T-helper 17 cell (primary cell): ENCODE data around the gene CIROP. TPM values are rescaled to one million over a fixed set of nuclear protein-coding genes. Genes with fewer than 3 reads are reported as not detected.

Source experiments
- ATAC-seq: fragments of 150-1000 bp; cut with Tn5 transposase; 2 replicates; pipeline ENCODE4 v1.10.0; 2021; ENCODE audit warnings: mild to moderate bottlenecking, moderate library complexity
- DNase-seq, 3 donors: peaks; one replicate each; pipeline versions ENCODE4 v3.0.0 to v3.0.0-alpha.2; 2020 to 2021
- H3K9me3 ChIP-seq: one replicate; pipeline ENCODE4 v1.7.0; 2013; ENCODE audit warnings: low read length, mild to moderate bottlenecking; ENCODE audit not compliant: control insufficient read depth, poor library complexity, severe bottlenecking
- H3K27ac Mint-ChIP-seq: one replicate; pipeline ENCODE4 v1.8.0; 2022; ENCODE audit warnings: mild to moderate bottlenecking, moderate library complexity, mixed read lengths
- H3K27me3 Mint-ChIP-seq: one replicate; pipeline ENCODE4 v1.8.0; 2022; ENCODE audit warnings: mixed read lengths
- H3K36me3 Mint-ChIP-seq: one replicate; pipeline ENCODE4 v1.8.0; 2022; ENCODE audit warnings: low read depth, mixed read lengths
- H3K4me1 Mint-ChIP-seq: one replicate; pipeline ENCODE4 v1.8.0; 2022; ENCODE audit warnings: mild to moderate bottlenecking, mixed read lengths
- H3K4me3 Mint-ChIP-seq: one replicate; pipeline ENCODE4 v1.8.0; 2022; ENCODE audit warnings: mild to moderate bottlenecking, moderate library complexity, mixed read lengths
- total RNA-seq, 4 donors: library from RNA in 2 of 4; stranded (reverse) in 2 of 4; gene quantifications; one replicate each; pipeline ENCODE4 v1.2.3 and lab custom pipeline; 2022 to 2026

Gene CIROP
- total RNA-seq, 2 donors from 2014 or later, result not detected

DNA sequence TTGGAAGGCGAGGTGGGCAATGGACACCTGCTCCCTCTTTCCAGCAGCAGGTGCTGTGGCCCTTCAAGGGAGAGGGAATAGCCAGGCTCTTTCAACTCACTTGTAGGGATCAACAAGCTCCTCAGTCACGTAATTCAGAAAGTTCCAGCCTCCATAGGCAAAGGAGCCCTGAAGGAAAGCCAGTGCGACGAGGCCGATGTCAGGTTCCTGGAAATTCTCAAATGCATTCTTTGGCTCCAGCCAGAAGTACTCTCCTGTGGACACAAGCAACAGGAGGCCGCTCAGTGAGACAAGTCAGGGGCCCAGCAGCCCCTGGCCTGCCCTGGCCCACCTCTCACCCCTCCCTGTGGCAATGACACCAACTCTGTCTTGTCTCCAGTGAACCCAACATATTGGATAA lies 35.6 kb upstream of the CIROP start:
- DNase-seq (no peak), ATAC-seq (no peak)
- peaks cover 2% of the 10 kb centered on the region for H3K4me1 Mint-ChIP-seq
- H3K27ac Mint-ChIP-seq, result no peak overlapping the region
- H3K4me3 Mint-ChIP-seq, result no peak overlapping the region
- no peaks in the 10 kb centered on the region for H3K36me3 Mint-ChIP-seq
- H3K9me3 ChIP-seq, result no peaks in the 10 kb centered on the region
- H3K27me3 Mint-ChIP-seq, result peaks cover 11% of the 10 kb centered on the region

DNA sequence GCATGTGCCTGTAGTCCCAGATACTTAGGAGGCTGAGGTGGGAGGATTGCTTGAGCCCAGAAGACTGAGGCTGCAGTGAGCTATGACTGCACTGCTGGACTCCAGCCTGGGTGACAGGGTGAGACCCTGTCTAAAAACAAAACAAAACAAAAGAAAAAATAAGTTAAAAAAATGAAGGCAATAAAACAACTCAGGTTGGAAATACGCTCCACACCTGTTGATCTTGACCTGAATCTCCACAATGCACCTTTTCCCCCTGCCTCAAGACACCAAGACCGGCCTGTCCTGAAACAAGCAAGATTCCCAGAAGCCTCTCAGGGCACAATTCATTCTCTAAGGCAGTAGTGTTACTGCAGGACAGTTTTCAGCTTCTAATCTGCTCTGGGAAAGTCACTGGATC lies 35.1 kb upstream of the CIROP start:
- ATAC-seq, result no peak

DNA sequence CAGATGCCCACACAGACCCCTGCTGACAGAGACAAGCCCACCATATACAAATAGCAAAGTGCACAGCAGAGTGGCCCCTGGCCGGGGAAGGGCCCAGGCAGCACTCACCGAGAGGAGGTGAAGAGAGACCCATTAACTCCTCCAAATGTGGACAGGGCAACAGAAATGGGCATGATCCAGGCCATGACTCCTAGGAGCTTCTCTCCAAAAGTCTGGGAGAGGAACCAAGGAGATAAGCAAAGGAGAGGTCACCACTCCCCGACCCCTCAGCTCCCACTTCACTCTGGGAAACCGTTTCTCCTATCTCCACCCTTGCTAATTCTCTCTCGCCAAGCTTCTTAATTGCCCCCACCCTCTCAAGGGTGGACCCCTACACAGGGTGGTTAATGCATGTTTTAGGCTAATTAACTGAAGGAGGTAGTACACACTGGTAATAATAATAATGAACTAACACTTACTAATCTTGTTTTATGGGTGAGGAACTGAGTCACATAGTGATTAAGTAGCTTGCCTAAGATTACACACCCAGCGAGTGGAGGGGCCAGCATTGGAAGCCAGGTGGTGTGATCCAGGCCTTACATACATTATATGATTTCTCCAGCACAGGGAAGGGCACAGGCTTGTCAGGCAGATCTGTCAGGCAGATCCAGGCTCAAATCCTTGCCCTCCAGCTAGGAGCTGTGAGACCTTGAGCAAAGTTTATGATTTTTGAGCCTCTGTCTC lies 33.2 kb upstream of the CIROP start:
- no peak overlapping the region for H3K27ac Mint-ChIP-seq
- no peak for DNase-seq
- no peaks in the 10 kb centered on the region for H3K9me3 ChIP-seq
- H3K27me3 Mint-ChIP-seq, result peaks cover 11% of the 10 kb centered on the region
- no peak overlapping the region for H3K4me3 Mint-ChIP-seq
- peaks cover 2% of the 10 kb centered on the region for H3K4me1 Mint-ChIP-seq
- no peak for ATAC-seq
- no peaks in the 10 kb centered on the region for H3K36me3 Mint-ChIP-seq

More for the DNA sequence above, 35.1 kb upstream of the CIROP start:
- peaks cover 2% of the 10 kb centered on the region for H3K4me1 Mint-ChIP-seq
- DNase-seq, result no peak
- H3K9me3 ChIP-seq, result no peaks in the 10 kb centered on the region
- no peak overlapping the region for H3K27ac Mint-ChIP-seq
- no peaks in the 10 kb centered on the region for H3K36me3 Mint-ChIP-seq
- peaks cover 11% of the 10 kb centered on the region for H3K27me3 Mint-ChIP-seq
- no peak overlapping the region for H3K4me3 Mint-ChIP-seq

DNA sequence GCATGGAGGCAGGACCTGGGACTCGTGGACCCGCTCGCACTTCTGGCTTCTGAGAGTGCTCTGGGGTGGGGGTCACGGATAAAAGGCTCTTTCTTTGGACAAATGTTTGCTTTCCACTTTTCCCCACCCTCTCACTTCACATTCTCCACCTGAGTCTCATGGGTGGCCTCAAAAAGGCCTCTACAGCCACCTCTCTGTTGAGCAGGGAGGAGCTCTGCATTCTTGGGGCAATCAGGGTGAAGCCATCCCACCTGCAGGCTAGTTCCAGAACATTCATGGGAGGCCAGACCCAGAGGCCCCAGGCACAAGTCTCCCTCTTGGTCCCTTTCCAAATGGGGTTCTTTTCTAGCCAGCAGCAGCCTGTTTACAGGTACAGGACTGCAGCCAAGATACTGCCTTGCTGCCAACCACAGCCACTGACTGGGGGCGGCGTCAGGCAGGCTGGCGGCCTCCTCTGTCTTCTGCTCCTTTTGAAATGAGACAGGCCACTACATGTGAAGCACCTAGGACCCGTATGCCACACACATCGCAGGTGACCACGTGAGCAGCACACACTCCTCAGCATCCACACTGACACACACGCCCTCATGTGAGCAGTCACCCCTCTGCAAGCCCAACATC lies 32.5 kb upstream of the CIROP start:
- Mint-ChIP-seq H3K27ac (no peak overlapping the region), H3K4me3 (no peak overlapping the region), H3K36me3 (no peaks in the 10 kb centered on the region), H3K27me3 (peaks cover 11% of the 10 kb centered on the region), H3K4me1 (peaks cover 2% of the 10 kb centered on the region)
- no peaks in the 10 kb centered on the region for H3K9me3 ChIP-seq
- DNase-seq, result no peak
- ATAC-seq, result no peak

DNA sequence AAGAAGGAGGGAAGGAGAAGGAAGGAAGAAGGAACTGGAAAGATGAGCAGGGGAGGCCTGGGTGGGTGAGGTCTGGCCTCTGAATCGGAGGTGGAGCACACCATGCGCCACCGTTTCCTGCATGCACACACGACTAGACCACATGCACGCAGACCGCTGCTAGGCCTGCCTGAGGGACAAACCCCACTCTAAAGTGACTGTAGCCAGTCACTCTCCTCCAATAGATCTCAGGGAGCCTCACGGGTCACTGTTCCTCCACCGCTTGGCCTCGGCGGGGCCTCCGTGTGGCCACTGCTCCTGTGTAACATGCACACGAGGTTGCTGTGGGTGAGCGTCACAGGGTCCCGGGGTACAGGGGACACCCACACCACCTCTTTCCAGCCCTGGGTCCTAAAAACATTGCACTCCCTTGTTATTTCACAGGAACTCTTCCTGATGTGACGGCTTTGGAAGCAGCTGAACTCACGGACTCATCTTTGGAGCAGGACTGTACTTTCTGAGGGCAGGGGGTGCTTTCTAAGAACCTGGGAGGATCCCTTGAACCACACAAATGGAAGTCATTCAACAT lies 31.9 kb upstream of the CIROP start:
- H3K4me1 Mint-ChIP-seq, result peaks cover 2% of the 10 kb centered on the region
- H3K27me3 Mint-ChIP-seq, result peaks cover 11% of the 10 kb centered on the region
- ATAC-seq (no peak), DNase-seq (no peak)
- no peak overlapping the region for H3K27ac Mint-ChIP-seq
- H3K9me3 ChIP-seq, result no peaks in the 10 kb centered on the region
- H3K4me3 Mint-ChIP-seq, result no peak overlapping the region
- H3K36me3 Mint-ChIP-seq, result no peaks in the 10 kb centered on the region

DNA sequence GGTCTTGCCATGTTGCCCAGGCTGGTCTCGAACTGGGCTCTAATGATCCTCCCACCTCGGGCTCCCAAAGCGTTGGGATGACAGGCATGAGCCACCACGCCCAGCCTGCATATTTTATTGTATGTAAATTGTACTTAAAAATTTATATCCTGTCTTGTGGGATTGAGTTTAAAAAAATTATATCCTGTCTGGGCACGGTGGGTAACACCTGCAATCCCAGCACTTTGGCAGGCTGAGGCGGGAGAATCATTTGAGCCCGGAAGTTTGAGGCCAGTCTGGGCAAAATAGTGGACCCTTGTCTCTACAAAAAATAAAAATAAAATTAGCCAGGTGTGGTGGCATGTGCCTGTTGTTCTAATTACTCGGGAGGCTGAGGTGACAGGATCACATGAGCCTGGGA lies 28.2 kb upstream of the CIROP start:
- H3K4me1 Mint-ChIP-seq, result peaks cover 5% of the 10 kb centered on the region
- H3K4me3 Mint-ChIP-seq, result no peak overlapping the region
- no peaks in the 10 kb centered on the region for H3K9me3 ChIP-seq
- H3K27me3 Mint-ChIP-seq, result peaks cover 31% of the 10 kb centered on the region
- H3K27ac Mint-ChIP-seq, result no peak overlapping the region
- H3K36me3 Mint-ChIP-seq, result peaks cover 3% of the 10 kb centered on the region
- DNase-seq (no peak), ATAC-seq (no peak)

DNA sequence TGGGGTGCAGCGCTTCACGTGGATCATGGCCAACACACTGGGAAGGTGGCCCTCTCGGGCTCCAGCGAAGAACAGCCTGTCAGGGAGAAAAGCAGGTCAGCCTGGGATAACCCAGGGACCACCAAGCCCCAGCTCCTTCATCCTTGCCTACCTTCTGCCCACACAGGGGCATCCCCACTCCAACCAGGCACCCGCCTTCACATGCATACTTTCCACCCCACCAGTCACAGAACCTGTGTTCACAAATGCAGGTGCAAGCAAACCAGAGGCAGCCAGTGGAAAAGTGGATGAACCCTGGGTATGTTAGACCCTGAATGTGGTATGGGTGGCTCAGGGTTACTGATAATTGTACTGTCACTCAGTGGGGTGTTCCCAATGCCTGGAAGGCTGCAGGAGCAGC lies 26.7 kb upstream of the CIROP start:
- no peak for DNase-seq
- Mint-ChIP-seq H3K27me3 (peaks cover 31% of the 10 kb centered on the region), H3K36me3 (peaks cover 3% of the 10 kb centered on the region), H3K4me1 (peaks cover 7% of the 10 kb centered on the region), H3K27ac (no peak overlapping the region), H3K4me3 (no peak overlapping the region)
- no peak for ATAC-seq
- no peaks in the 10 kb centered on the region for H3K9me3 ChIP-seq

DNA sequence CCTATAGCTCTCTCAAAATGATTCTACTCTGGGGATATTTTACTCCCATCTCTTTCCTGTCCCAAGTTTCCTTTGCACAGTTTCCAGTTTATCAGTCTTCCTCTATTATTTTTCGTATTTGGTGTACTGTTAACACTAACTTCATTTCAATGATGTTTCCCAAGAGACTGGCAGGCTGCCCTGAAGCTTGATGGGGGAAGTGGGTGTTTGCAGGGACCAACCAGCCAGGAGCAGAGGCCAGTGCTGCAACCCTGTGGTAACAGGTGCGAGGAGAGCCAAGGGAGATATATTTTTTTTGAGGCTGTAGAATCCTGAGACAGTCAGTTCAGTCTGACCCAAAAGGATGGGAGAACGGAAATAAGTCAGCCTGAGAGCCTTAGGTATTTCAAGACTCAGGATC lies 26.1 kb upstream of the CIROP start:
- Mint-ChIP-seq H3K27ac (no peak overlapping the region), H3K27me3 (peaks cover 26% of the 10 kb centered on the region), H3K36me3 (peaks cover 3% of the 10 kb centered on the region), H3K4me1 (peaks cover 5% of the 10 kb centered on the region), H3K4me3 (no peak overlapping the region)
- no peaks in the 10 kb centered on the region for H3K9me3 ChIP-seq
- DNase-seq, result no peak
- no peak for ATAC-seq

DNA sequence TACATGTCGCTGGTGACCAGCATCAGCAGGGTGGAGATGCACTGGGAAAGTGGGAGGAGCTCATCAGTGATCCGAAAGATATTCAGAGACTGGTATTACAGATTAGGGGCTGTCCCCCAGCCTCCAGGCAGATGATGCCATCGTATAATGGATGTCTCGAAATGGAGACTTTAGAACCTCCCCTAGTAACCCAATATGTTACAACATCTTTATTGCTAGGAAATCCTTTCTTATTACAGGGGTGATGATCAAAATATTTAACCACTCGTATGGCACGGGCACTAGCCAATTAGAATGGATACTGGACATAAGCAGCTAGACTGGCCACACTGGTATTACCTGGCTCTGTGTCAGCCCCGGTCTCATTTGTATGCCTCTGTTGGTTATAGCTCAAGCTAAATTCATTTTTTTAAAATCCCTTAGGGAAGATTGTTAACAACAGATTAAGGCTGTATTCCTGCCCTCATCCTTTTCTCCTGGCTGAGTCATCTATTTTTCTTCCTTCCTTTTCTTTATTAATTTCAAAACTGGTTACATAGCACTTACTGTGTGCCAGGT lies 25.0 kb upstream of the CIROP start:
- no peak for ATAC-seq
- peaks cover 3% of the 10 kb centered on the region for H3K36me3 Mint-ChIP-seq
- H3K27me3 Mint-ChIP-seq, result peaks cover 26% of the 10 kb centered on the region
- H3K9me3 ChIP-seq, result no peaks in the 10 kb centered on the region
- H3K4me3 Mint-ChIP-seq, result no peak overlapping the region
- peaks cover 6% of the 10 kb centered on the region for H3K4me1 Mint-ChIP-seq
- no peak for DNase-seq
- no peak overlapping the region for H3K27ac Mint-ChIP-seq

DNA sequence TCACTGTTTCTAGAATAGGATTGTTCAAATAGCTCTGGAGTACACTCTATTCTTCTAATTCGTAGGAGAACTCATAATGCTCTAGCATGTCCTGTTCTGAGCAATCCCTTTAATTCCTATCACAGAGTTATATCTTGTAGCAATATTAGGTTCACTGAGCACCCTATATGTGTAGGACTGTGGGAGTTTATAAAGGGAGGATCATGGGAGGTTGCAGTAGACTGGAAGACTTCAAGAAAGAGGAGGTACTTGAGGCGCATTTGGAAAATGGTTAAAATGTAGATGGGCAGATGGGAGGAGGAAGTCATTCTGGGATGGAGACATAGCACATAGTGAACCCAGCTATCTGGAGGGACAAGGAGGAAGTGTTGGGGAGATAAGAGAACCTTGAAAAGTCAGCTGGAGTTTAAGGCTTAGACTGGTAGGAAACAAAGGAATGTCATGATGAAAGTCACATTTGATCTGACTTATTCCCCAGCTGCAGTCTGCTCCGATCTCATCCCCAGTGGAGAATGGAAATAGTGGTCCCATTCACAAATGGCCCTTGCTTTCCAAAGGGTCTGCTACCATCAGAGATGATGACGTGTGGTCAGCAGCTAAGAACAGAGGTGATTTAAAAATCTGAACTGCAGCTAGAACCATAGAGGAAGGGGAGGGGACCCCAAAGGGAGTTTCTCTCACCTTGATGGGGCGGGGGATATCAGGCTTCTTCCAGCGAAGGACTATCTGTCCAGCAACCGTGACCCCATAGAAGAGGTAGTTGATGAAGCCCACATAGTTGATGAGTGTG lies 24.4 kb upstream of the CIROP start:
- Mint-ChIP-seq H3K27ac (no peak overlapping the region), H3K4me3 (no peak overlapping the region)

DNA sequence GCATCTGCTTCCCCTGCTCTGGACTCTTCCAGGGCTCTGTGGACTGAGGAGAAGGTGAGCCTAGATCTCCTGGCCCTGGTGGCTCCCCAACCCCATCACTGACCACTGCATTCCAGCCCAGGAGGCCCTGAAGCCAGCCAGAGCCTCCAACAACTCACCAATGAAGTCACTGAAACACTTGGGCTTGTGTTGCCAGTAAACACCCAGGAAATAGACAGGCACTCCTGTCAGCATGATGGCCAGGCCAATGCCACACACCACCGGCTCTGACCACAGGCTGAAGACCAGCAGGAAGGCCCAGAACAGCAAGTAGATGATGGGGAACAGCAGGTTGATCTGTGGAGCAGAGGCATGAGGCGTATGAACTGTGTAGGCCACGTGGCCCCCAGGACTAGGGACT lies 23.1 kb upstream of the CIROP start:
- Mint-ChIP-seq H3K27ac (no peak overlapping the region), H3K4me1 (peaks cover 10% of the 10 kb centered on the region), H3K36me3 (peaks cover 3% of the 10 kb centered on the region), H3K4me3 (no peak overlapping the region), H3K27me3 (peaks cover 26% of the 10 kb centered on the region)
- no peaks in the 10 kb centered on the region for H3K9me3 ChIP-seq
- ATAC-seq (no peak), DNase-seq (no peak)

More for the DNA sequence above, 24.4 kb upstream of the CIROP start:
- Mint-ChIP-seq H3K27me3 (peaks cover 26% of the 10 kb centered on the region), H3K36me3 (peaks cover 3% of the 10 kb centered on the region), H3K4me1 (peaks cover 7% of the 10 kb centered on the region)
- ATAC-seq, result no peak
- DNase-seq, result no peak
- no peaks in the 10 kb centered on the region for H3K9me3 ChIP-seq

DNA sequence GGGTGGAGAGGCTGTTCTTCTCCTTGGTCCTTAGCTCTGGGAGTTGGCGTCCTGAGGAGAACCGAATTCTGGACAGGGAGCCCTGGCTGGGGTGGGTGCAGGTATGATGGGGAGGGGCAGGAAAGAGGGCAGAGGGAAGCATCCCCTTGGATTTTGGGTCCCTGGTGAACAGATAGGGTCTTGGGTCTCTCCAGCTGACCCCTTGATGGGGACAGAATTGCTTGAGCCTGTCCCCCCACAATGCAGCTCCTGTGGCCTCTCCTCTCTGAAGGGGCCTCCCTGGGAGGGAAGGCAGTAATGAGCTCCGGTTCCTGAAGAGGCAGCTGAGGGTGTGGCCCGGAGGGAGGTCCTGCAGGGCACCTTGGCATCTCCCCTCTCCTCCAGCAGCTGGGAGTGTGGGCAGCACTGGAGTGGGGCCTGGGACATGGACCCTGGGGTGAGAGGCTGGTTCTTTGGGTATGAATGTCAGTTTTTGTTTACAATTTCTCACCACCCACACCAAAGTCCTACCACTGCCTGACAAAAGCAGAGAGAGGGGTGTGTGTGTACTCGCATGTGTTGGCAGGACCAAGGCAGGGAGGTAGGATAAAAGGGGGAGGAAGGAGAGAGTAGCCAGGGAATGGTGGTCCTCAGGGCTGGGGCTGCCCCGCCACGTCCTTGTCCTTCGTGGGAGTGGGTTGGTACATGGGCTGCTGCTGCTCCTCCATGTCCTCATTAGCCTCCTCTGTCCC lies 21.9 kb upstream of the CIROP start:
- Mint-ChIP-seq H3K4me1 (peaks cover 10% of the 10 kb centered on the region), H3K36me3 (peaks cover 3% of the 10 kb centered on the region), H3K4me3 (no peak overlapping the region), H3K27me3 (peaks cover 26% of the 10 kb centered on the region), H3K27ac (no peak overlapping the region)
- ATAC-seq (no peak), DNase-seq (no peak)
- H3K9me3 ChIP-seq, result no peaks in the 10 kb centered on the region
